HG02642 (cell line): ENCODE data around the gene MAB21L3.

ENCODE experiments used
- ATAC-seq: cut with Tn5 transposase; IDR thresholded peaks from one replicate; pipeline ENCODE4 v1.9.1; 2021; ENCODE audit warnings: mild to moderate bottlenecking; ENCODE audit not compliant: unreplicated experiment, poor library complexity

The MAB21L3 gene

GRCh38 chr1:116161877-116162390 lies 50.7 kb downstream of the MAB21L3 start:
- ATAC-seq: no peak

- no peak for ATAC-seq
Measured at GRCh38 chr1:116163533-116163932, 52.3 kb downstream of the MAB21L3 start.

- ATAC-seq: no peak
Measured at GRCh38 chr1:116164150-116164549, 53.0 kb downstream of the MAB21L3 start.

- no peak for ATAC-seq
Measured at GRCh38 chr1:116164604-116165368, 53.6 kb downstream of the MAB21L3 start.

GRCh38 chr1:116165572-116165971 lies 54.4 kb downstream of the MAB21L3 start:
- no peak for ATAC-seq

- no peak for ATAC-seq
Measured at GRCh38 chr1:116166011-116166571, 54.9 kb downstream of the MAB21L3 start.

GRCh38 chr1:116166655-116167054 lies 55.5 kb downstream of the MAB21L3 start:
- no peak for ATAC-seq

- ATAC-seq: no peak
Measured at GRCh38 chr1:116167625-116168276, 56.6 kb downstream of the MAB21L3 start.

- ATAC-seq: peak; percentile 92
Measured at GRCh38 chr1:116168277-116169032, 57.3 kb downstream of the MAB21L3 start.

- ATAC-seq: no peak
Measured at GRCh38 chr1:116169898-116170297, 58.7 kb downstream of the MAB21L3 start.

GRCh38 chr1:116170721-116171589 lies 59.8 kb downstream of the MAB21L3 start:
- no peak for ATAC-seq

GRCh38 chr1:116172666-116173065 lies 61.5 kb downstream of the MAB21L3 start:
- no peak for ATAC-seq

GRCh38 chr1:116175611-116176010 lies 64.4 kb downstream of the MAB21L3 start:
- no peak for ATAC-seq

GRCh38 chr1:116176306-116176789 lies 65.1 kb downstream of the MAB21L3 start:
- no peak for ATAC-seq

GRCh38 chr1:116177861-116178260 lies 66.7 kb downstream of the MAB21L3 start:
- no peak for ATAC-seq

- ATAC-seq: no peak
Measured at GRCh38 chr1:116178837-116179236, 67.6 kb downstream of the MAB21L3 start.

GRCh38 chr1:116179419-116179818 lies 68.2 kb downstream of the MAB21L3 start:
- ATAC-seq: no peak

GRCh38 chr1:116179964-116180363 lies 68.8 kb downstream of the MAB21L3 start:
- ATAC-seq: no peak

- ATAC-seq: no peak
Measured at GRCh38 chr1:116182019-116182714, 71.0 kb downstream of the MAB21L3 start.
